HCT116 (cell line): Measurements from ENCODE around the gene CACNG3. TPM values are rescaled to one million over a fixed set of nuclear protein-coding genes. Genes with fewer than 3 reads are reported as not detected.

Source experiments
- ATAC-seq: fragments of 200-7000 bp; cut with Tn5 transposase; 2 replicates; pipeline ENCODE4 v1.9.1; 2020; ENCODE audit warnings: mild to moderate bottlenecking, moderate library complexity
- BruUV-seq: library from RNA; stranded (reverse); fragments of 400-500 nt; replicated peaks from 2 replicates; lab custom pipeline; 2021; lab: Mats Ljungman, UMichigan
- CTCF ChIA-PET: fragments of 300-600 bp; sonication (Branson Sonifier 250); formaldehyde crosslinking; loops from one replicate; lab custom pipeline; 2021; ENCODE audit warnings: antibody characterized with exemption; lab: Charles Lee
- POLR2A ChIA-PET: fragments of 300-600, 350-600 bp; sonication (Branson Sonifier 250); formaldehyde crosslinking; loops from one replicate; lab custom pipeline; 2021; ENCODE audit warnings: antibody characterized with exemption; lab: Charles Lee
- RAD21 ChIA-PET, 2 experiments: fragments of 300-600 bp; sonication (Branson Sonifier 250); formaldehyde crosslinking; loops; one replicate each; lab custom pipeline; 2023; ENCODE audit warnings: low total read pairs in 2 of 2; ENCODE audit not compliant: uncharacterized antibody in 2 of 2, unreplicated experiment in 2 of 2, low non-redundant PET in 1 of 2; lab: Charles Lee
- DNase-seq: peaks from one replicate; pipeline ENCODE4 v3.0.0-alpha.2; 2010; ENCODE audit warnings: low read depth, low spot score
- H2AFZ ChIP-seq: fragments of 200-600 bp; shearing (Covaris generic), sonication (generic); 2 replicates; pipeline ENCODE4 v1.6.1; 2017; ENCODE audit warnings: low read depth, mixed run types, mixed read lengths, antibody characterized with exemption, low read length; ENCODE audit not compliant: poor library complexity, severe bottlenecking
- H3K27ac ChIP-seq: 2 replicates; pipeline ENCODE4 v1.5.1; 2012; ENCODE audit warnings: low read depth, low read length
- H3K27me3 ChIP-seq: fragments of 200-600 bp; sonication (generic); 2 replicates; pipeline ENCODE4 v1.6.1; 2016; ENCODE audit warnings: mixed run types, low read length, mixed read lengths; ENCODE audit not compliant: insufficient read depth
- H3K36me3 ChIP-seq, 2 experiments: fragments of 200-500 bp in 1 of 2; fragments of 200-600 bp in 1 of 2; sonication (Bioruptor generic) in 1 of 2; sonication (generic) in 1 of 2; 2 replicates each; pipeline versions ENCODE4 v1.5.1 to v1.6.1; 2014 to 2016; ENCODE audit warnings: low read length in 2 of 2, inconsistent platforms in 1 of 2, mixed read lengths in 1 of 2, mixed run types in 1 of 2; ENCODE audit not compliant: insufficient read depth in 2 of 2, control insufficient read depth in 1 of 2
- H3K4me1 ChIP-seq, 2 experiments: fragments of 200-600 bp in 1 of 2; sonication (generic) in 1 of 2; 2 replicates each; pipeline versions ENCODE4 v1.5.1 to v1.6.1; 2012 to 2017; ENCODE audit warnings: low read length in 2 of 2, inconsistent platforms in 1 of 2, mild to moderate bottlenecking in 1 of 2, mixed read lengths in 1 of 2, mixed run types in 1 of 2, moderate library complexity in 1 of 2; ENCODE audit not compliant: insufficient read depth in 2 of 2, control insufficient read depth in 1 of 2
- H3K4me2 ChIP-seq: fragments of 200-600 bp; sonication (generic); 2 replicates; pipeline ENCODE4 v1.6.1; 2017; ENCODE audit warnings: mixed run types, low read length, mixed read lengths
- H3K4me3 ChIP-seq, 2 experiments: fragments of 200-600 bp in 1 of 2; sonication (generic) in 1 of 2; replicated peaks in 1 of 2; 2 replicates each; pipeline ENCODE4 v1.5.1; 2011 to 2016; ENCODE audit warnings: low read length in 2 of 2, control low read depth in 1 of 2, low read depth in 1 of 2, mild to moderate bottlenecking in 1 of 2, mixed read lengths in 1 of 2, mixed run types in 1 of 2
- H3K79me2 ChIP-seq: fragments of 200-600 bp; sonication (generic); 2 replicates; pipeline ENCODE4 v1.6.1; 2017; ENCODE audit warnings: mild to moderate bottlenecking, mixed run types, low read length, moderate library complexity, mixed read lengths; ENCODE audit not compliant: insufficient read depth
- H3K9ac ChIP-seq: fragments of 200-600 bp; sonication (generic); 2 replicates; pipeline ENCODE4 v1.6.1; 2016; ENCODE audit warnings: low read length, mixed read lengths
- H3K9me2 ChIP-seq: fragments of 200-600 bp; sonication (generic), shearing (Covaris generic); 2 replicates; pipeline ENCODE4 v1.6.1; 2017; ENCODE audit warnings: mixed run types, mild to moderate bottlenecking, moderate library complexity; ENCODE audit not compliant: insufficient read depth
- H3K9me3 ChIP-seq, 2 experiments: fragments of 200-500 bp in 1 of 2; fragments of 200-600 bp in 1 of 2; sonication (Bioruptor generic) in 1 of 2; sonication (generic) in 1 of 2; 2 replicates each; pipeline ENCODE4 v1.6.1; 2014 to 2017; ENCODE audit warnings: low read length in 2 of 2, mixed read lengths in 2 of 2, inconsistent platforms in 1 of 2, low read depth in 1 of 2, mild to moderate bottlenecking in 1 of 2, mixed run types in 1 of 2, moderate library complexity in 1 of 2; ENCODE audit not compliant: control insufficient read depth in 1 of 2, insufficient read depth in 1 of 2
- H4K20me1 ChIP-seq: fragments of 200-600 bp; sonication (generic), shearing (Covaris generic); 2 replicates; pipeline ENCODE4 v1.6.1; 2017; ENCODE audit warnings: mixed run types, mild to moderate bottlenecking, moderate library complexity; ENCODE audit not compliant: insufficient read depth
- CBX3 ChIP-seq: IDR thresholded peaks from 2 replicates; pipeline ENCODE4 v1.6.1; 2012; ENCODE audit warnings: low read depth
- CEBPB ChIP-seq: IDR thresholded peaks from 2 replicates; pipeline ENCODE4 v1.6.1; 2012; ENCODE audit warnings: low read depth
- EGR1 ChIP-seq: IDR thresholded peaks from 2 replicates; pipeline ENCODE4 v1.6.1; 2012; ENCODE audit warnings: low read depth
- ELF1 ChIP-seq: IDR thresholded peaks from 2 replicates; pipeline ENCODE4 v1.6.1; 2012; ENCODE audit warnings: low read depth, borderline replicate concordance
- EZH2 ChIP-seq: fragments of 200-600 bp; sonication (generic); IDR thresholded peaks from 2 replicates; pipeline ENCODE4 v1.6.1; 2017; ENCODE audit warnings: antibody characterized with exemption, mixed run types
- FOSL1 ChIP-seq: IDR thresholded peaks from 2 replicates; pipeline ENCODE4 v1.6.1; 2012; ENCODE audit warnings: low read depth
- JUND ChIP-seq: IDR thresholded peaks from 2 replicates; pipeline ENCODE4 v1.6.1; 2012
- MAX ChIP-seq: IDR thresholded peaks from 2 replicates; pipeline ENCODE4 v1.6.1; 2012
- POLR2AphosphoS5 ChIP-seq: IDR thresholded peaks from 2 replicates; pipeline ENCODE4 v1.6.1; 2011; ENCODE audit warnings: mild to moderate bottlenecking, low read depth, low read length, moderate library complexity
- SIN3A ChIP-seq: IDR thresholded peaks from 2 replicates; pipeline ENCODE4 v1.6.1; 2012; ENCODE audit warnings: low read depth
- SP1 ChIP-seq: IDR thresholded peaks from 2 replicates; pipeline ENCODE4 v1.6.1; 2012; ENCODE audit warnings: low read depth
- SRF ChIP-seq: IDR thresholded peaks from 2 replicates; pipeline ENCODE4 v1.6.1; 2012; ENCODE audit warnings: low read depth
- TCF7L2 ChIP-seq: IDR thresholded peaks from 2 replicates; pipeline ENCODE4 v1.7.0; 2011; ENCODE audit warnings: borderline replicate concordance, inconsistent platforms; ENCODE audit not compliant: insufficient read depth, insufficient read length; ENCODE audit errors: extremely low read depth
- YY1 ChIP-seq: IDR thresholded peaks from 2 replicates; pipeline ENCODE4 v1.6.1; 2011; ENCODE audit warnings: low read length, low read depth, moderate library complexity, mild to moderate bottlenecking; ENCODE audit not compliant: insufficient replicate concordance; ENCODE audit errors: extremely low read depth
- ZFX ChIP-seq: fragments of 450-650 bp; IDR thresholded peaks from 2 replicates; pipeline ENCODE4 v1.6.1; 2017
- ZNF274 ChIP-seq: fragments of 200-500 bp; sonication (Bioruptor generic); IDR thresholded peaks from 2 replicates; pipeline ENCODE4 v1.6.1; 2014; ENCODE audit warnings: mild to moderate bottlenecking, low read depth, low read length, inconsistent platforms
- intact Hi-C: fragments of 100-400 bp; cut with micrococcal nuclease; formaldehyde crosslinking; loops from 2 replicates; pipeline ENCODE4 v1.10.0; 2022
- total RNA-seq: library from RNA; stranded (reverse); gene quantifications from one replicate; pipeline ENCODE4 v1.2.1, GENCODE V29; 2021; ENCODE audit not compliant: unreplicated experiment
- TF ChIP-seq, protein P1 (sequence below): IDR thresholded peaks from 2 replicates; pipeline ENCODE4 v1.6.1; 2012
- TF ChIP-seq, protein P2 (sequence below): IDR thresholded peaks from 2 replicates; pipeline ENCODE4 v1.6.1; 2012; ENCODE audit warnings: low read depth

CACNG3 gene
- total RNA-seq, 1 experiment from 2014 or later = not detected

- no peak overlapping the region for H3K4me2 ChIP-seq
- H3K9me2 ChIP-seq = no peaks in the 10 kb centered on the region
- TF ChIP-seq SRF = no peak
- TF ChIP-seq TCF7L2 = no peak
- TF ChIP-seq, protein P1, sequence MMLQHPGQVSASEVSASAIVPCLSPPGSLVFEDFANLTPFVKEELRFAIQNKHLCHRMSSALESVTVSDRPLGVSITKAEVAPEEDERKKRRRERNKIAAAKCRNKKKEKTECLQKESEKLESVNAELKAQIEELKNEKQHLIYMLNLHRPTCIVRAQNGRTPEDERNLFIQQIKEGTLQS = no peak
- no peak for TF ChIP-seq EGR1
- no peak for TF ChIP-seq SP1
- TF ChIP-seq POLR2AphosphoS5 = no peak
- no peak for TF ChIP-seq CBX3
- TF ChIP-seq ELF1 = no peak
- no peak for TF ChIP-seq ZNF274
- TF ChIP-seq CEBPB = no peak
- TF ChIP-seq, all 23 proteins: peak for 0
- Histone ChIP-seq H3K36me3 (no peaks in the 10 kb centered on the region), H3K4me1 (no peaks in the 10 kb centered on the region), H3K9ac (no peak overlapping the region), H3K79me2 (no peaks in the 10 kb centered on the region), H3K27ac (no peak overlapping the region), H3K27me3 (peaks cover 23% of the 10 kb centered on the region), H4K20me1 (no peaks in the 10 kb centered on the region), H2AFZ (no peak overlapping the region), H3K9me3 (no peaks in the 10 kb centered on the region), H3K4me3 (no peak overlapping the region)
- ChIA-PET POLR2A (no interaction called here), RAD21 (no interaction called here), CTCF (no interaction called here)
- DNase-seq (no peak), ATAC-seq (no peak)
- intact Hi-C loops = no loop called here
- BruUV-seq = no TSS peak
Observed at GRCh38 chr16:24357511-24357910, 101.4 kb downstream of the CACNG3 start.

DNA sequence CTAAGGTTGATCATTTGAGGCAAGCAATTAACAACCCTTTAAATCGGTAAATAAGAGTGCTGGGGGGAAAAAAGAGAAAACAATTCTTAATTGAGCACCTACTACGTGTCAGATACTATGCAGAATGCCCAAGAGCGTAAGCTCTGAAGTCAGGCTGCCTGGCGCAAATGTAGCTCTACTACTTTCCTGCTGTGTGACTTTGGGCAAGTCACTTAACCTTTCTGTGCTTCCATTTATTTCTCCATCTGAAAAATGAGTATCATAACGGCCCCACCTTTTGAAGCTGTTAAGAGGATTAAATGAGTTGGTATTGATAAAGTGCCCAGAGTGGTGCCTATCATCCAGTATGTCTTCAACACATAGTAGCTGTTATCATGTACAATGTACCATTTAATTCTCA, 102.0 kb downstream of the CACNG3 start:
- ATAC-seq (no peak), DNase-seq (no peak)
- H2AFZ ChIP-seq = no peak overlapping the region
- H3K36me3 ChIP-seq = no peaks in the 10 kb centered on the region
- no peak overlapping the region for H3K27ac ChIP-seq
- BruUV-seq = no TSS peak
- intact Hi-C loops = no loop called here
- CTCF ChIA-PET = no interaction called here
- RAD21 ChIA-PET = no interaction called here
- H3K27me3 ChIP-seq = peaks cover 23% of the 10 kb centered on the region
- TF ChIP-seq EGR1 = no peak
- no peak for TF ChIP-seq MAX
- TF ChIP-seq ZFX = no peak
- no peak for TF ChIP-seq SP1
- TF ChIP-seq EZH2 = no peak
- TF ChIP-seq JUND = no peak
- no peak for TF ChIP-seq FOSL1
- TF ChIP-seq ZNF274 = no peak
- TF ChIP-seq SIN3A = no peak
- TF ChIP-seq, protein P1 = no peak
- TF ChIP-seq, protein P2, sequence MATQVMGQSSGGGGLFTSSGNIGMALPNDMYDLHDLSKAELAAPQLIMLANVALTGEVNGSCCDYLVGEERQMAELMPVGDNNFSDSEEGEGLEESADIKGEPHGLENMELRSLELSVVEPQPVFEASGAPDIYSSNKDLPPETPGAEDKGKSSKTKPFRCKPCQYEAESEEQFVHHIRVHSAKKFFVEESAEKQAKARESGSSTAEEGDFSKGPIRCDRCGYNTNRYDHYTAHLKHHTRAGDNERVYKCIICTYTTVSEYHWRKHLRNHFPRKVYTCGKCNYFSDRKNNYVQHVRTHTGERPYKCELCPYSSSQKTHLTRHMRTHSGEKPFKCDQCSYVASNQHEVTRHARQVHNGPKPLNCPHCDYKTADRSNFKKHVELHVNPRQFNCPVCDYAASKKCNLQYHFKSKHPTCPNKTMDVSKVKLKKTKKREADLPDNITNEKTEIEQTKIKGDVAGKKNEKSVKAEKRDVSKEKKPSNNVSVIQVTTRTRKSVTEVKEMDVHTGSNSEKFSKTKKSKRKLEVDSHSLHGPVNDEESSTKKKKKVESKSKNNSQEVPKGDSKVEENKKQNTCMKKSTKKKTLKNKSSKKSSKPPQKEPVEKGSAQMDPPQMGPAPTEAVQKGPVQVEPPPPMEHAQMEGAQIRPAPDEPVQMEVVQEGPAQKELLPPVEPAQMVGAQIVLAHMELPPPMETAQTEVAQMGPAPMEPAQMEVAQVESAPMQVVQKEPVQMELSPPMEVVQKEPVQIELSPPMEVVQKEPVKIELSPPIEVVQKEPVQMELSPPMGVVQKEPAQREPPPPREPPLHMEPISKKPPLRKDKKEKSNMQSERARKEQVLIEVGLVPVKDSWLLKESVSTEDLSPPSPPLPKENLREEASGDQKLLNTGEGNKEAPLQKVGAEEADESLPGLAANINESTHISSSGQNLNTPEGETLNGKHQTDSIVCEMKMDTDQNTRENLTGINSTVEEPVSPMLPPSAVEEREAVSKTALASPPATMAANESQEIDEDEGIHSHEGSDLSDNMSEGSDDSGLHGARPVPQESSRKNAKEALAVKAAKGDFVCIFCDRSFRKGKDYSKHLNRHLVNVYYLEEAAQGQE = no peak
- no peak for TF ChIP-seq YY1
- TF ChIP-seq, all 23 proteins: peak for 0
- POLR2A ChIA-PET = no interaction called here
- no peak overlapping the region for H3K4me3 ChIP-seq
- no peaks in the 10 kb centered on the region for H3K4me1 ChIP-seq
- H3K79me2 ChIP-seq = no peaks in the 10 kb centered on the region
- H3K9ac ChIP-seq = no peak overlapping the region
- H4K20me1 ChIP-seq = no peaks in the 10 kb centered on the region
- H3K9me2 ChIP-seq = no peaks in the 10 kb centered on the region
- H3K4me2 ChIP-seq = no peak overlapping the region
- H3K9me3 ChIP-seq = no peaks in the 10 kb centered on the region
